ENCODE measurements around the gene GIMAP2.

GRCh38 chr7:150740053-150740452 lies 54.5 kb downstream of the GIMAP2 start:
- no peak for TF ChIP-seq CTCF (IDR thresholded peaks at IDR 0.05)
- no peak for TF ChIP-seq POLR2A (IDR thresholded peaks at IDR 0.05)
